ENCODE results near the gene TMEM134. TPM values are rescaled to one million over a fixed set of nuclear protein-coding genes. Genes with fewer than 3 reads are reported as not detected.
A peak's percentile ranks its signal among the peaks of the same experiment; 100 is the strongest.

The TMEM134 gene
- 35.2 and 57.3 TPM in 2 replicates for total RNA-seq (2013; cell fraction: nucleolus; rRNA removed)
- 20.0 and 30.5 TPM in 2 replicates for total RNA-seq (2014; rRNA removed)
- 10.6 and 12.0 TPM in 2 replicates for total RNA-seq (2014; rRNA removed; fragmentation: Illumina TruSeq; extraction: Trizol)
- total RNA-seq (2021), result 42.5 and 45.0 TPM in 2 replicates
- 7.9 TPM for polyA plus RNA-seq (2011; ENCODE audit: low read depth)
- 10.8 and 25.0 TPM in 2 replicates for polyA plus RNA-seq (2011; rRNA removed)
- 93.1 and 93.6 TPM in 2 replicates for polyA plus RNA-seq (2011; cell fraction: cytosol; rRNA removed)
- 59.5 and 70.8 TPM in 2 replicates for polyA plus RNA-seq (2011; cell fraction: nucleus; rRNA removed)
- polyA plus RNA-seq (2012), result 43.8 and 59.2 TPM in 2 replicates
- 2.0 and 11.2 TPM in 2 replicates for polyA plus RNA-seq (2014; fragmentation: Illumina TruSeq; extraction: Trizol)
- 1 to 10 TPM; 1.6 to 7.0 TPM for polyA plus RNA-seq (2014; fragmentation: Nextera tagmentation; extraction: Ambion mirVana)
- 90.7 and 93.8 TPM in 2 replicates for polyA plus RNA-seq (2014; rRNA removed)
- 10 to 100 TPM; 58.9 to 64.3 TPM for polyA plus RNA-seq (2016; fragmentation: Nextera tagmentation; extraction: Ambion mirVana)
- polyA minus RNA-seq (2011; rRNA and poly(A)+ RNA removed), result 3.1 and 14.1 TPM in 2 replicates
- 11.1 and 11.8 TPM in 2 replicates for polyA minus RNA-seq (2011; cell fraction: cytosol; rRNA and poly(A)+ RNA removed)
- 8.7 and 14.6 TPM in 2 replicates for polyA minus RNA-seq (2011; cell fraction: nucleus; rRNA and poly(A)+ RNA removed)
- Bru-seq, nascent RNA, result percentile 60 among the genes with signal in this experiment
- BruChase-seq, experiment 1, labeled RNA remaining after a 6-hour chase, result percentile 57 among the genes with signal in this experiment
- percentile 54 among the genes with signal in this experiment for BruChase-seq, experiment 2, labeled RNA remaining after a 2-hour chase
- long read RNA-seq, experiment 1, transcript TMEM134-201 (7 exons, 3,534 nt), result major isoform, 11 of 20 reads
- long read RNA-seq, experiment 1, partial matches to known transcripts, result 0 of 20 reads
- long read RNA-seq, experiment 1, other reads (novel, unspliced or antisense), result 6 of 20 reads
- long read RNA-seq, experiment 2, transcript TMEM134-201 (7 exons, 3,534 nt), result major isoform, 6 of 7 reads
- long read RNA-seq, experiment 2, partial matches to known transcripts, result 0 of 7 reads
- long read RNA-seq, experiment 2, other reads (novel, unspliced or antisense), result 1 of 7 reads

- ChIA-PET CTCF (interaction anchor here (0.7 to 5.1 kb wide), 18 partner anchors 10 to 180 kb away, joined by 3 to 36 read pairs (median 4); partner anchors contain the start of genes AIP and PPP1CA), SMC1A (ENCODE audit: uncharacterized antibody, unreplicated experiment) (interaction anchor here (0.5 to 5.2 kb wide), 13 partner anchors 9 to 146 kb away, joined by 3 to 46 read pairs (median 5); partner anchors contain the start of genes AIP, PITPNM1, PPP1CA and RAD9A), POLR2A (interaction anchor here (1.0 to 8.1 kb wide), 19 partner anchors 10 to 132 kb away, joined by 3 to 78 read pairs (median 6); partner anchors contain the start of genes AIP, PITPNM1, PPP1CA and PTPRCAP), RAD21 (ENCODE audit: unreplicated experiment) (interaction anchor here (0.6 to 5.5 kb wide), 18 partner anchors 11 to 123 kb away, joined by 3 to 72 read pairs (median 4); partner anchors contain the start of genes AIP, CDK2AP2, PITPNM1 and POLD4)
- BruUV-seq (replicated peaks), result no TSS peak
- Histone ChIP-seq H3K79me2 (ENCODE audit: control insufficient read depth, insufficient read depth, low read length) (peaks cover 14% of the 10 kb centered on the region), H3K9me3 (replicated peaks; ENCODE audit: control insufficient read depth, insufficient read depth, low read length) (no peaks in the 10 kb centered on the region), H3K4me3 (peak within 1 kb of the TSS; percentile 86), H3K4me1 (ENCODE audit: control insufficient read depth, insufficient read depth, low read length) (peaks cover 35% of the 10 kb centered on the region), H2AFZ (ENCODE audit: control insufficient read depth, low read depth, low read length) (peak within 1 kb of the TSS; percentile 90), H3K27ac (ENCODE audit: control insufficient read depth, insufficient read depth) (peak within 1 kb of the TSS; percentile 78), H3K27me3 (replicated peaks in 1 of 2; ENCODE audit: control insufficient read depth in 2 of 2, insufficient read depth in 2 of 2, low read length in 1 of 2) (no peaks in the 10 kb centered on the region), H3K9ac (ENCODE audit: control insufficient read depth, insufficient read depth, low read length) (peak within 1 kb of the TSS; percentile 85), H3K4me2 (ENCODE audit: control insufficient read depth, insufficient read depth) (peak within 1 kb of the TSS; percentile 98), H3K36me3 (ENCODE audit: control insufficient read depth in 2 of 2, insufficient read depth in 2 of 2, low read length in 1 of 2) (no peaks in the 10 kb centered on the region), H4K20me1 (ENCODE audit: control insufficient read depth, insufficient read depth) (no peaks in the 10 kb centered on the region)
- 1% methylated on average over 38 of the region's 76 CpGs for WGBS (ENCODE audit: insufficient coverage, insufficient replicate concordance, low lambda C conversion rate, missing lambda C conversion rate)
- peak; percentile 83 for ATAC-seq
- in situ Hi-C loops (cut with MboI), result no loop called here
- peak; percentile 78 for FAIRE-seq
- DNase-seq (ENCODE audit: low read depth, low spot score), result peak; percentile 57
- intact Hi-C loops (cut with micrococcal nuclease; ENCODE audit: unreplicated experiment), result loop anchor here (2.0 kb wide), 2 partner anchors 32 to 68 kb away; partner anchors contain the start of genes PPP1CA and PTPRCAP
- TF ChIP-seq YY1 (IDR thresholded peaks at IDR 0.05; ENCODE audit: low read depth, low read length) (peak; percentile 94), ZNF687 (IDR thresholded peaks at IDR 0.05) (peak; percentile 69; the same call in 1 of the 2 replicates), STAT1 (conservative IDR thresholded peaks at IDR 0.05) (no peak), ZBTB33 (IDR thresholded peaks at IDR 0.05) (no peak), SUZ12 (IDR thresholded peaks at IDR 0.05; ENCODE audit: unreplicated experiment) (no peak), BCL3 (IDR thresholded peaks at IDR 0.05; ENCODE audit: borderline replicate concordance, insufficient read depth, low read depth, low read length, poor library complexity, severe bottlenecking) (peak; percentile 41), IRF5 (IDR thresholded peaks at IDR 0.05; ENCODE audit: borderline replicate concordance) (no peak)
These were observed at the start of gene TMEM134 for GRCh38 chr11:67468759-67469507. TSS of gene TMEM134 (minus strand) at chr11:67469251. CDS start at chr11:67469192, 59 bp downstream.

All from GM12878 (cell line).